Mucosa of stomach (tissue), 1 donor: ENCODE measurements around the gene SHCBP1.
"Not testable (repeated sequence)": the region's sequence is repeated elsewhere in the genome, so short reads cannot be mapped to it uniquely, and the experiment has no call there.

ENCODE experiments used
- H3K27me3 ChIP-seq: one replicate; pipeline ENCODE4 v1.7.0; 2013; ENCODE audit warnings: mild to moderate bottlenecking, low read length; ENCODE audit not compliant: control insufficient read depth, insufficient read depth
- H3K36me3 ChIP-seq: one replicate; pipeline ENCODE4 v1.7.0; 2013; ENCODE audit warnings: low read length; ENCODE audit not compliant: control insufficient read depth, insufficient read depth
- H3K4me1 ChIP-seq: one replicate; pipeline ENCODE4 v1.7.0; 2013; ENCODE audit warnings: mild to moderate bottlenecking, low read length; ENCODE audit not compliant: control insufficient read depth, insufficient read depth
- H3K4me3 ChIP-seq: one replicate; pipeline ENCODE4 v1.7.0; 2013; ENCODE audit warnings: low read length
- H3K9ac ChIP-seq: one replicate; pipeline ENCODE4 v1.7.0; 2013; ENCODE audit warnings: mild to moderate bottlenecking, low read length, moderate library complexity
- H3K9me3 ChIP-seq: one replicate; pipeline ENCODE4 v1.7.0; 2013; ENCODE audit warnings: mild to moderate bottlenecking, low read length, moderate library complexity; ENCODE audit not compliant: control insufficient read depth
- donor health status: Pancreatic carcinoma.

SHCBP1 gene

DNA sequence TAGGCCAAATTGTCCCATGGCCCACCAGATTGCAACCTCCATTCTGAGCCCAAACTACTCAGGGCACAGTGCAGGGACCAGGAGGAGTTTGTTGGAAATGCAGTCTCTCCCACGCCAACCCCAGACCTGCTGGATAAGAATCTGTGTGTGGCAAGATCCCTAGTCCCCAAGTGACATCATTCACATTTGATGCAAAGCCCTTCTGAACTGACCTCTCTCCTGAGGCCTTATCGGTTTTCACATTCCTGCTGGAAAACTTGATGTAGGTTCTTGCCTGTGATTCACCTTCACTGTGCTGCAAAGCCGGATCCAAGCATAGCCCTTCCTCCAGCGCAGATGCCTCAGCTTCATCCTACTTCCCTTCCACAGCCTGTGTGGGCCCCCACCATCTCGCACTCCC is 6.6 kb upstream of the SHCBP1 start:
- H3K9ac ChIP-seq = no peak overlapping the region
- no peaks in the 10 kb centered on the region for H3K4me1 ChIP-seq
- no peaks in the 10 kb centered on the region for H3K36me3 ChIP-seq
- H3K4me3 ChIP-seq = no peak overlapping the region
- H3K27me3 ChIP-seq = no peaks in the 10 kb centered on the region
- H3K9me3 ChIP-seq = no peaks in the 10 kb centered on the region

DNA sequence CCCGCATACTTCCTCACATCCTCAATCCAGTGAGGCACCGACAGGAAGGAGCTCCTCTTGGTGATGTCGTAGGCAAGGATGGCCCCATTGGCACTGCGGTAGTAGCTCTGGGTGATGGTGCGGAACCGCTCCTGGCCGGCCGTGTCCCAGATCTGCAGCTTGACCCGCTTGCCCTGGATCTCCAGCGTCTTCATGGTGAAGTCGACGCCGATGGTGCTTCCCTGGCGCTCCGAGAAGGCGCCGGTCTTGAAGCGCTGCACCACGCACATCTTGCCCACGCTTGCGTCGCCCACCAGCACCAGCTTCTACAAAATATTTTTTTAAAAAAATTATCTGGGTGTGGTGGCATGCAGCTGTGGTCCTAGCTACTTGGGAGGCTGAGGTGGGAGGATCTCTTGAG is 5.5 kb upstream of the SHCBP1 start:
- not testable (repeated sequence) for H3K27me3 ChIP-seq, H3K9me3 ChIP-seq, H3K9ac ChIP-seq, H3K4me1 ChIP-seq, H3K4me3 ChIP-seq, H3K36me3 ChIP-seq

DNA sequence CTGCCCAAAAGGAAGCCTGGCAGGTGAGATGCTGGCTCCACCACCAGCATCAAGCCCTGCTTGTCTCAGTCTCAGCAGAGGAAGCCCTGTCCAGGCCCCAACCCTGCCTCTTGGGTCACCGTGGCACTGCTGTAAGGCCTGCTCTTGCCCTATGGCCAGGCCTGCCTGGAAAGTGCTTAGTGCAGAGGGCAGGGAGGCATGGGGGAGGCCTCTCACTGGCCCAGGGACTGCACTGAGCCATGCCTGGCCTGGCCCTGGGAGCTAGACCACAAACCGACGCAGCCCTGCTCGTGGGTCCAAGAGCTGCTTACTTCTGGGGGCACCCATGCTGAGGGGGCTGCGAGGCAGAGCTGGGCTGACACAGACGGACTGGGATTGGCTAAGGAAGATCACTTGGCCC is 3.7 kb upstream of the SHCBP1 start:
- H3K4me1 ChIP-seq, H3K36me3 ChIP-seq, H3K9me3 ChIP-seq, H3K9ac ChIP-seq, H3K27me3 ChIP-seq, H3K4me3 ChIP-seq: not testable (repeated sequence)

DNA sequence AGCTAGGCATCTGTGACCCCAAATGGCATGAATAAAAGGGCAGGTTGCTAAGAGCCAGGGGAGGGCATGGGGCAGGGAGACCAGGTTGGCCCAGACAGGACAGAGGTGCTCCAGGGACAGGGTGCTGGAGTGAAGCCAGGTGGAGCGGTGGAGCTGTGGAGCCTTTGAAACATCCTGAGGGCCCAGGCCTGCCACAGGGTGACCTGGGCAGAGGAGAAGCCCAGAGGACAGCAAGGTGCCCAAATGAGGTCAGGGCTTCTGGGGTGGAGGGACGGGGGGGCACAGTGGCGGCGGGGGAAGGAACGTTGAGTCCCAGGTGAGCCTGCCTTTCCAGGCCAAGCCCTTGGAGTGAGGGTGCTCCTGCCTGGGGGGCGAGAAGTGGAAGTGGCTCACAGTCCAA is 2.5 kb upstream of the SHCBP1 start:
- not testable (repeated sequence) for H3K27me3 ChIP-seq, H3K9me3 ChIP-seq, H3K36me3 ChIP-seq, H3K4me3 ChIP-seq, H3K9ac ChIP-seq, H3K4me1 ChIP-seq

DNA sequence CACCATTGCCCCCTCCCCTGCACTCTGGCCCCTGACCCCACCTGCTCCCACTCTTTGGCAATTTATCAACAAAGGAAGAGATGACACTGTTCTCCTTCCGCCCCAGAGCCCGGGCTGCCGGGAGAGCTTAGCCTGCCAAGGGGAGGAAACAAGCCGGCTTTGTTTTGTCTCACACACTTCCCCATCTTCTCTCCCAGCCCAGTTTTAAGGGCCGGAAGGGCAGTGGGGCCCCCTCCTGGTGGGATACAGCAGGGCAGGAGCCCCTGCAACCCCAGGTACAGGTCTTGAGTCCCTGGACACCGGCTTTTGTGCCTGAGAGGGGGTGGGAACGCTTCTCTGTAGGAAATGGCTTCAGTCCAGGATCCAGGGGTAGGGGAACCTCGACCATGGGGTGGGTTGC is 2.1 kb upstream of the SHCBP1 start:
- H3K27me3 ChIP-seq, H3K9ac ChIP-seq, H3K4me1 ChIP-seq, H3K4me3 ChIP-seq, H3K36me3 ChIP-seq, H3K9me3 ChIP-seq: not testable (repeated sequence)

DNA sequence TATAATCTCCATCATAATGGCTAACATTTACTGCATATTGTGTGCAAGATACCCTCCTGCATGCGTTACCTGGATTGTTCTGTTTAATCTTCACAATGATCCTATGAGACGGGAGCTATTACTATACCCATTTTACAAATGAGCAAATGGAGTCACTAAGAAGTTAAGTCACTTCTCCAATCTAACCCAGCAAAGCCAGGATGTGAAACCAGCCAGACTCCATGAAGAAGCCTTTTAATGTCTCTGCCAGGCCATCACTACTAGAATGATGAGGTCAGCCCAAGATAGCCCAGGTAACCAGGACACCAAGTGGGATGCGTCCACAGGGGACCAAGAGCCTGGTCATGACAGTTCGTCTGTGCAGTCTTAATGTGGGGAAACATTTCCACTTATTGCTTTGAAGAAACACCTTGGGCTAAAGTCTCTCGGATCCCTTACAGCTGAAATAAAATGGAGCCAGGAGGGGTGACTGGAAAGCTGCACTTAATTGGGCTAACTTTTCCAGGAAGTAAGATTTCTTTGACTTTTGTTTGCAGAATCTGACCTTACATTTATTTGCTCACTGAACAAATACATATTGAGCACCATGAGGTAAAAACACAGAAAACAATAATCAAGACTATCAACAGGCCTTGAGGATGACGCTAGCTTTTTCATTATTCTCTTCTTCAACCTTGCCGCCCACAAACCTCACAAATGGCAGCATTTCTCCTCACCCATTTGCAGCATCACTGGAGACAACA is 926 bp upstream of the SHCBP1 start:
- no peaks in the 10 kb centered on the region for H3K27me3 ChIP-seq
- no peaks in the 10 kb centered on the region for H3K9me3 ChIP-seq
- H3K4me1 ChIP-seq = peaks cover 7% of the 10 kb centered on the region
- H3K36me3 ChIP-seq = no peaks in the 10 kb centered on the region
- no peak overlapping the region for H3K9ac ChIP-seq
- H3K4me3 ChIP-seq = no peak overlapping the region

DNA sequence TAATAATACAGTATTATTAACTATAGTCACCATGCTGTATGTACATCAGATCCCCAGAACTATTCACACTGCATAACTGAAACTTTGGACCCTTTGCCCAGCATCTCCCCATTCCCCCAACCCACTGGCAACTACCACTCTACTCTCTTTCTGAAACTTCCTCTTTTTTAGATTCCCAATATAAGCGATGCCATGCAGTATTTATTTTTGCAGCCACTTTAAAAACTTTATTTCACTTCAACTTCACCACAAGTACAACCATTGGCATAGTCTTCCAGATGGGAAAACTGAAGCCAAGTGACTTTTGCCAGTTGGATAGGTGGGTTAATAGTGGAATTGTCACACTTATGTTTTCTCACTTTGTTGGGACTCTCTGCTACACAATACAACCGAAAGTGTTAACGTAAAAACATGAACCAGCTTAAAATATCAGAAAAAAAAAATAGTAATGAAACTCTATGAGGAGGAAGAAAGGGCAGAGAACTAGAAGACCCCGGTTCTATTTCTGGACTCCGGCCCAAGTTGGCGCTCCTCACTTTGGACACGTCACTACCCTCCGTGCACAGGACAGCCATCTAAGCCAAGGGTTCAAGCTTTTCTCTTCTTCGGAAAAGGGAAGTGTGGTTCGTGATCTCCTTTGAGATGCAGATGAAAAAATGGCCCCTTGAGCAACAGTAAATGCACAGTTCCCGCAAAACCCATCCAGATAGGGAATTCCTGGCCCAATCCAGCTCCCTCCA is 743 bp downstream of the SHCBP1 start:
- Histone ChIP-seq H3K36me3 (no peaks in the 10 kb centered on the region), H3K27me3 (no peaks in the 10 kb centered on the region), H3K4me1 (peaks cover 7% of the 10 kb centered on the region), H3K9ac (peak overlapping the region; percentile 55), H3K4me3 (peak overlapping the region; percentile 32), H3K9me3 (no peaks in the 10 kb centered on the region)

DNA sequence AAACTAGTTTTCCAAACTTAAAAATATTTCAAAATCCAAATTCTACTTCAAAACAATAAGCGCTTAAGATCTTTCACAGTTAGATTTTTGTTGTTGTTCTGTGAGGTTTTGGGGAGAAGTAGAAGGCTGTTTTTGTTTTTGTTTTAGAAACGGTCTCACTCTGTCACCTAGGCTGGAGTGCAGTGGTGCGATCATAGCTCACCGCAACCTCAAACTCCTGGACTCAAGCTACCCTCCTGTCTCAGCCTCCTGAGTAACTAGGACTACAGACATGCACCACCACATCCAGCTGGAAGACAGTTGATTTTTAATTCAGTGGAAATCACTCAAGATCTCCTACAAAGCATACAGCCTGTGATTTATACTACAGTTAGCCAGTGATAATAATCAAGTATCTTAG is 2.7 kb downstream of the SHCBP1 start:
- H3K36me3 ChIP-seq = no peaks in the 10 kb centered on the region
- no peaks in the 10 kb centered on the region for H3K27me3 ChIP-seq
- peaks cover 7% of the 10 kb centered on the region for H3K4me1 ChIP-seq
- H3K4me3 ChIP-seq = no peak overlapping the region
- no peak overlapping the region for H3K9ac ChIP-seq
- H3K9me3 ChIP-seq = no peaks in the 10 kb centered on the region

DNA sequence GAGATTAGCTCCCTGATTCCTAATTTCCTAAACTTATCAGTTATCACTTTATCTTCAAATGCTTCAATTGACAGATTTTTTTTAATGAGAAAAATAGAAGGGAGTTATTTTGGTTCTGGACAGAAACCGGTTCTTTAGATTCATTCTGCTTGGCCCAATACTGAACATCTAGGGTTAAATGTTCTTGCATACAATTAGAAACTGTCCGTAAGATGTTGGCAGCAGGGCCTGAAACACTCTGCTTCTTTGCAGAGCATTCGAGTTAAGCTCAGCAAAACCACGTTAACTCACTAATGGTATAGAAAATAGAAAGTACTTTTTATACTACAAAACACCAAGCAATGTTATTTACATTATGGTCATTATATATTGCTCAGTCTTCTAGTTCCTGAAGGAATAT is 7.2 kb downstream of the SHCBP1 start:
- Histone ChIP-seq H3K9ac (no peak overlapping the region), H3K9me3 (no peaks in the 10 kb centered on the region), H3K4me3 (no peak overlapping the region), H3K4me1 (no peaks in the 10 kb centered on the region), H3K36me3 (no peaks in the 10 kb centered on the region), H3K27me3 (no peaks in the 10 kb centered on the region)

DNA sequence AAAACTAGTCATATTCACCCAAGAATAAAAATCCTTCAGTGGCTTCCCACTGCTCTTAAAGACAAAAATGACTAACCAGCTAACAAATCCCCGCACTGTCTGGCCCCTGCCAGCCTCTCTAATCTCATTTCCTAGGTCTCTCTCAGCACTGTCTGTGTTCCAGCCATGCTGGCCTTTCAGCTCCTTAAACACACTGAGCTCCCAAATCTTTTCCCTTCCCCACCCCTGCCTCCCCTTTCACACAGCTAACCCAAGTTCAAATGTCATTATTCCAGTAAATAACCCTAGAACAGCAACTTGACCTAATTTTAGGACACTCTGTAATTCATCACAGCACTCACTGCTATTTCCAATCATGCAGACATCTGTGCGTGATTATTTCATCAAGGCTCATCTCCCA is 7.8 kb downstream of the SHCBP1 start:
- no peaks in the 10 kb centered on the region for H3K27me3 ChIP-seq
- no peak overlapping the region for H3K9ac ChIP-seq
- no peaks in the 10 kb centered on the region for H3K9me3 ChIP-seq
- H3K4me1 ChIP-seq = no peaks in the 10 kb centered on the region
- no peak overlapping the region for H3K4me3 ChIP-seq
- no peaks in the 10 kb centered on the region for H3K36me3 ChIP-seq

DNA sequence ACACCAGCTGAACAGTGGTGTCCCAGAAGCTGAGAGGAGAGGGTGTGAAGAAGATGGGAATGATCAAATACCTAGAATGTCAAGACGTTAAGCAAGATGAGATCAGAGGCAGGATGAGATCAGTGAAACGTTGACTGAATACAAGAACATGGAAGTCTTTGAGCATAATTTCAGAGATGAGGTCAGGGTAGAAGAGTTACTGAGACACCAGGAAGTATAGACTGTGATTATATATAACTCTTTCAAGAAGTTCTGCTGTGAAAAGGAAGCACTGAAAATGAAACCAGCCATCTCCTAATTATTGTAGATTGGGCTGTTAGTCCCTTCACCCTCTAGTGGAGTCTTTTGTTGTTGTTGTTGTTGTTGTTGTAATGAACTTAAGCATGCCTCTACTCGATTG is 9.1 kb downstream of the SHCBP1 start:
- H3K27me3 ChIP-seq = no peaks in the 10 kb centered on the region

DNA sequence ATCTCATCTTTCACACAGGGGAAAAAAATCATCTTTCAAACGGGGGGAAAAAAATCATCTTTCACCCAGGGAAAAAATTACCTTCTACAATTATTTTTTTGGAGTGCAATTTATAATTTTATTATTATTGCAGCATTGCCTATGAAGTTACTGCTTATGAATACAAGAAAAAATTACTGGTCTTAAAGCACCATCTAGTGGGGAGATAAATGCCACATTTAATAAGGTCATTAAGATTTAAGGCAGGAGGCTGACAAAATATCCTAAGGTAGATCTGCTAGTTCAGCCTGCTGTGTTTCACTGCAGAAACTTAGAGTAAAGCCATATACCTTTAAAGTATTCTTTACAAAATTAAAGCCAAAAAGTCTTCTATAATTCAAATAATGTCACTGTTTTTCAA is 13.7 kb downstream of the SHCBP1 start:
- Histone ChIP-seq H3K9ac (no peak overlapping the region), H3K9me3 (no peaks in the 10 kb centered on the region), H3K27me3 (no peaks in the 10 kb centered on the region), H3K36me3 (no peaks in the 10 kb centered on the region), H3K4me3 (no peak overlapping the region), H3K4me1 (no peaks in the 10 kb centered on the region)

More for the DNA sequence above, 9.1 kb downstream of the SHCBP1 start:
- no peaks in the 10 kb centered on the region for H3K4me1 ChIP-seq
- no peaks in the 10 kb centered on the region for H3K36me3 ChIP-seq
- no peak overlapping the region for H3K4me3 ChIP-seq
- H3K9ac ChIP-seq = no peak overlapping the region
- no peaks in the 10 kb centered on the region for H3K9me3 ChIP-seq
